GM21576 (cell line): Measurements from ENCODE around the gene NOL9.

Source experiments
- ATAC-seq: cut with Tn5 transposase; IDR thresholded peaks from one replicate; pipeline ENCODE4 v1.9.1; 2021; ENCODE audit warnings: mild to moderate bottlenecking, moderate library complexity; ENCODE audit not compliant: unreplicated experiment

Gene NOL9

DNA sequence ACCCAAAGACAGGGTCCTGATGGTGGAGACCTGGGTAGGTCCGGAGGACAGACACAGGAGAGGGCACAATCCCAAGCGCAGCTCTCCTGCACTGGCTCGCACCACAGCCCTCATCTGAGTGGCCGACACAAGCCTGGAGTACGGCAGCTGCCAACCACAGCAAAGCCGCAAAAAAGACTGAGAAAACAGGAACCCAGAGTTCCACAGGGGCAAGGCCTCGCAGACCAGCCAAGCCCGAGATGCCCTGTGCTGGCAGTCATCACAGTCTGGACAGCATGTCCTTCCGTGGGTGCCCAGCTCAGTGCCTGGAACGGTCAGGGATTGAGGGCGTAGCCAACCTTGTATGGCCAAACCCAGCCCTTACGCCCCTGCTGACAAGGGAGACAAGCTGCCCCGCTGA, 36.9 kb upstream of the NOL9 start:
- ATAC-seq = no peak

DNA sequence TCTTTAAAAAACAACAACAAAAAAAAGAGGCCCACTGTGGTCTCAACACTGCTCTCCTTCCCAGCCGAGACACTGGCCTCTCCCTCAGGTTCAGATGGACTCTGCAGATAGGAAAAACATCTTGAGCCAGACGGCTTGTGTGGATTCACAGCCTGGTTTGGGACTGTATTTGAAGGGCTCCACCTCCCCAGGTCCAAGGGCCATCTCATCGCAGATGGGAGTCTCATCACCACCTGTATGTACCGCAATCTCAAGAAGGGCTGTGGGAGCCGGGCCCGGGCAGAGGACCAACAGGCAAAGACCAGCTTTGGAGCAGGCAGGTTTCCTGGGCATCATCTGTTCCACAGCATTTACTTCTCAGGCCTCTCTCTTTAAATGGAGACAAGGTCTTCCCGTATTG, 35.7 kb upstream of the NOL9 start:
- no peak for ATAC-seq

DNA sequence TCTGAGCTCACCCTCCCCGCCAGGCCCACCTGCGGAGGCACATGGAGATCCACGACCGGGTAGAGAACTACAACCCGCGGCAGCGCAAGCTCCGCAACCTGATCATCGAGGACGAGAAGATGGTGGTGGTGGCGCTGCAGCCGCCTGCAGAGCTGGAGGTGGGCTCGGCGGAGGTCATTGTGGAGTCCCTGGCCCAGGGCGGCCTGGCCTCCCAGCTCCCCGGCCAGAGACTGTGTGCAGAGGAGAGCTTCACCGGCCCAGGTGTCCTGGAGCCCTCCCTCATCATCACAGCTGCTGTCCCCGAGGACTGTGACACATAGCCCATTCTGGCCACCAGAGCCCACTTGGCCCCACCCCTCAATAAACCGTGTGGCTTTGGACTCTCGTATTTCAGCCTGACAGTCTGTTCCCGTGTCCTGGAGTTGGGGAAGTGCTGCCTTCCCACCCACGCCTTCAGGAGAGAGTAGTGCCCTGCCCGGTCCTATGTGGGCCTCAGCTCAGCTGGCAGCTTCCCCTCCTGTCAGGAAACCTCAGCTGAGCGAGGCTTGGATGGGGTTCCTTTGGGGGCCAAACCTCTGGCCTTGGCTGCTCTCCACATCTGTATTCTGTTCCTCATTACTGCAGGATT, 34.7 kb upstream of the NOL9 start:
- ATAC-seq = no peak

DNA sequence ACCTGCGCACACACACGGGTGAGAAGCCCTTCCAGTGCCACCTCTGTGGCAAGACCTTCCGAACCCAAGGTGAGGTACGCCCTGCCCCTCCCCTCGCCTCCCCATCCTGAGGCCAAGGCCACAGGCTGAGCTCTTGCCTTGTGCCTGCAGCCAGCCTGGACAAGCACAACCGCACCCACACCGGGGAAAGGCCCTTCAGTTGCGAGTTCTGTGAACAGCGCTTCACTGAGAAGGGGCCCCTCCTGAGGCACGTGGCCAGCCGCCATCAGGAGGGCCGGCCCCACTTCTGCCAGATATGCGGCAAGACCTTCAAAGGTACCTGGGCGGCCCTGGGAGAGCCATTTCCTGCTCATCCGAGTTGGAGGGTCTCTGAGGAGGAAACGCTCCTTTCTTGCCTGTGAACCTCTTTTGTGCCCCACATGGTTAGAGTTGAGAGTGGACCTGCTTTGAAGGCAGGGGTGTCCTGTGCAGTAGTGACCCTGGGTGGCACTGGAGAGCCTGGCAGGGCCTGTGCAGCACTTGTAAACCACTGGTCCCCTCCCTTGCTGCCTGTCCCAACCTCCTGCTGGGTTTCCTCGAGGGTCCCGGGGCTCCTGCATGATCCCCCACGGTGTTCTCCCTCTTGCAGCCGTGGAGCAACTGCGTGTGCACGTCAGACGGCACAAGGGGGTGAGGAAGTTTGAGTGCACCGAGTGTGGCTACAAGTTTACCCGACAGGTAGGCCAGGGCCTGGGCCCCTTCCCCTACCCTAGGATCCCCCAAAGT, 34.0 kb upstream of the NOL9 start:
- no peak for ATAC-seq

DNA sequence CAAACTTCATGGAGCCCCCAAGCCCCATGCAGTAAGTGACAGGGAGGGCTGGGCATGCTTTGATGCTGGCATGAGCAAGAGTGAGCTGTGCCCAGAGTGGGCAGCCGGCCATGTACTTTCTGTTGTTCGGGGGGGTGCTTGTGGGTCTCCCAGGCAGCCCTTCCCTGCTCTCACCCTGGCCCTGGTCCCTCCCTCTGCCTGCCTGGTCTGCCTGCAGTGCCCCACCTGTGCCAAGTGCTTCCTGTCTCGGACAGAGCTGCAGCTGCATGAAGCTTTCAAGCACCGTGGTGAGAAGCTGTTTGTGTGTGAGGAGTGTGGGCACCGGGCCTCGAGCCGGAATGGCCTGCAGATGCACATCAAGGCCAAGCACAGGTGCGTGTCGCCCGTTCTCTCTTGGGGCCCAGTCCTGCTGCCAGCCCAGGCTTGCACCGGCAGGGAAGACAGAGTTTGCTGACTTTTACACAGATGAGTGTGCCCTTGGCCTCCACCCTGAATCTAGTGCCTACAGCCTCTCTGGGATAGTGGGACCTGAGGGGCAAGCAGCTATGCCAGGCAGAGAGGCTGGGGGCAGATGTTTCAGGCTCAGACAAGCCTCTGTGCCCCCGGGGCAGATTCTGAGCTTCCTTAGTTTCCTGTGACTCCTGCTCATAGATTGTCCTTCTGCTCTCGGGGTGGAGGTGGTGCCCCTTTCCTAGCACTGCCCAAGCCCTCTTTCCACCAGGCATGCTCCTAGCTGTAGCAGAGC, 33.1 kb upstream of the NOL9 start:
- ATAC-seq = no peak

DNA sequence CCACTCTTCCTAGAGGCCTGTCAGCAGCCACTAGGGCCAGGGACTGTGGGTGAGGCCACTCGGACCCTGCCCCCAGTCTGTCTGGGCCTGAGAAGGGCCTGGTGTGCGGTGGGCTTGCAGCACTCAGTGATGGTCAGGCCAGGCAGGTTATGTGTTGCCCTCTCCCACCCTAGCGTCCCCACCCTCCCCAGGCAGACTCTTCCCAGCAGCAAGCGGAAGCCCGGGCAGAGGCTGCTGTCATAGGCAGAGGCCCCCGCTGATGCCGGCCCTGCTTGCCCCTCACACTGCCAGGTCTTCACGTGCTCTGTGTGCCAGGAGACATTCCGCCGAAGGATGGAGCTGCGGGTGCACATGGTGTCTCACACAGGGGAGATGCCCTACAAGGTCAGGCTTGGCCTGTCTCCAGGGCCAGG, 32.1 kb upstream of the NOL9 start:
- no peak for ATAC-seq

DNA sequence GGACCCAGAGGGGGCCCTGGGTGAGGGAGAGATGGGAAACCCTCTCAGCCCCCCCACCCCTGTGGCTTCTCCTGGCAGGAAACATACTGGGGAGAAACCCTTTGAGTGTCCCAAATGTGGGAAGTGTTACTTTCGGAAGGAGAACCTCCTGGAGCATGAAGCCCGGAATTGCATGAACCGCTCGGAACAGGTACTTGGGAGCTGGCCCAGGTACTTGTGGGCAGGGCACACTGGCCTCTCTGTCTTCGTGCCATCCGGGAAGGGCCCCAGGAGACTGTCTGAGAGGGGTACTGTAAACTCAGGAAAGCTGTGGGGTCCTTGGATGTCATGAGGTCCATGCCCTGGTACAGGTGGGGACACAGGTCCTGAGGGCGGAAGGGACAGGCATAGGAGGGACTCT, 31.5 kb upstream of the NOL9 start:
- ATAC-seq = no peak

DNA sequence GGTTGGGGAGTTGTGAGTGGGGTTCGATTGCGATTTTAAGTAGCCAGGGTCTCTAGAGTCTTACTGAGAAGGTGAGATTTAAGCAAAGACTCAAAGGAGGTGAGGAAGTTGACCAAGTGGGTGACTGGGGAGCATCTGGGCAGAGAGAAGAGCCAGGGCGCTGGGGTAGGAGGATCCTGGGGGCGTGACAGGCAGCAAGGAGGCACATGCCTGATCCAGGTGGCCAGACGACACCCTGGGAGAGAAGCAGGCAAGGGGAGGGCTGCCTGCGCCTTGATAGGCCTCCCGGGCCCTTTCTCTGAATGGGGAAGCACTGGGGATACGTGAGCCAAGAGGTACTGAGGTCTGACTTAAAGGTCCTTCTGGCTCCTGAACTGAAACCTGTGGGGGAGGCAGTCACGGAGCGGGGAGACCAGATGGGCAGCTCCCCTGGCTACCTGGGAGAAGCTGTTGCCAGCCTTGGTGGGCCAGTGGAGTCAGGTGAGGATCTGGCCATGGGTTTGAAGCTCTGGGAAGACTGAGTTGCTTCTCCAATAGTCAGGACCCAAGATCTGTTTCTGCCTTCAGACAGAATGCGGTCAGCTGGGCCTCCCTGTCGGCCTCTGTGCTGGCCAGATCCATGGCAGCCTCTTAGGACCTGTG, 30.9 kb upstream of the NOL9 start:
- ATAC-seq = no peak

DNA sequence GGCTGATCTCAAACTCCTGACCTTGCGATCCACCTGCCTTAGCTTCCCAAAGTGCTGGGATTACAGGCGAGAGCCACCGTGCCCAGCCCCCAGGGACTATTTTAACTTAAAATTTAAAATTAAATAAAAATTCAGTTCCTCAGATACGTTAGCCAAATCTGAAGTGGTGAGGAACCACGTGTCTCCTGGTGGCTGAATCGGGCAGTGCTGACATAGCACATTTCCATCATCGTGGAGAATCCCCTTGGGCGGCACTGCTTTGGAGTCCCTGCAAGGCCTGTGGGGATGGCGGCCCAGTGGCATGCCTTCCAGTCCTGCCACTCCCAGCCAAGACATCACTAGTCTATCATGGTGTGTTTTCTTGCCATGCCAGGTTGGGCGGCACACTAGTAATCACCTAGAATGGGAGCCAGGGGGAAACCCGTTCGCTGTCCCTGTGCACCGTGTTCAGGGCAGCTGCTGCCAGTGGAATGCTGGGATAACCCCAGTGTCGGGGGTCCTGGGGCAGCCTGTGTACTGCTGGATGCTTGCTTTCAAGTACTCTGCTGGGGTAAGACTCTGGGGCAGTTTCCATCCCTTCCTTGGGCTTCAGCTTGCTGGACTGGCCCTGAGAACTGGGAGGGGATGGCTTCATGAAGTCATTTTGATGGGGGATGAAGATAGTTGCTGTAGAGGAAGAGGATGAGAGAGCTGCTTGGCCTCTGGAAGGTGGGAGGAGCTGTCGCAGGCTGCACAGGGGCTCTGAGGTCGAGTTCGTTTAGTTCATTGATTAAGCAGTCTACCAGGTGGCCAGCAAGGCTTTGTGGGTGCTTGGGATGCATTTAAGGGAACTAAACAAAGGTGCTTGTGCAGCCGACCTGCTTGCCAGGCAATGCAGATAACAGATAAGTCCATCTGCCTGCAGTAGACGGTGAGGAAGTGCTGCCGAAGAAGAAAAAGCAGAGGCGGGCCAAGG, 30.1 kb upstream of the NOL9 start:
- ATAC-seq = no peak

DNA sequence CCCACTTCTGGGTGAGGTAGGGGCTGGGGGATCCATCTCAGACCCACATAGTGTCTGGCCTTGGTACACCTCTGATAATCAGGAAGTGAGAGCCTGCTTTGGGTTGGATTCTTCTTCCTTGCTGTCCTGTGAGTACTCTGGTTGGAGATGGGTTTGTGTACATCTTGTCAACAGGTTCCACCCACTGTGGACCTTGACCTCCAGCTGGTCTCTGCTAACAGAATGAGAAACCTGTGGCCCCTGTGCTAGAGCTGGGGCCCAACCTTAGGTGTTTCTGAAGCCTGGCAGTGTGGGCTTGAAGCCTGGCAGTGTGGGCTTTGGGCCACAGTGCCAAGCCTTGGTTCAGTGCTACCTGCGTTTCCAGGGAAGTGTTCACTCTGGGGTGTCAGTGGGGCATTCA, 28.1 kb upstream of the NOL9 start:
- ATAC-seq = no peak

DNA sequence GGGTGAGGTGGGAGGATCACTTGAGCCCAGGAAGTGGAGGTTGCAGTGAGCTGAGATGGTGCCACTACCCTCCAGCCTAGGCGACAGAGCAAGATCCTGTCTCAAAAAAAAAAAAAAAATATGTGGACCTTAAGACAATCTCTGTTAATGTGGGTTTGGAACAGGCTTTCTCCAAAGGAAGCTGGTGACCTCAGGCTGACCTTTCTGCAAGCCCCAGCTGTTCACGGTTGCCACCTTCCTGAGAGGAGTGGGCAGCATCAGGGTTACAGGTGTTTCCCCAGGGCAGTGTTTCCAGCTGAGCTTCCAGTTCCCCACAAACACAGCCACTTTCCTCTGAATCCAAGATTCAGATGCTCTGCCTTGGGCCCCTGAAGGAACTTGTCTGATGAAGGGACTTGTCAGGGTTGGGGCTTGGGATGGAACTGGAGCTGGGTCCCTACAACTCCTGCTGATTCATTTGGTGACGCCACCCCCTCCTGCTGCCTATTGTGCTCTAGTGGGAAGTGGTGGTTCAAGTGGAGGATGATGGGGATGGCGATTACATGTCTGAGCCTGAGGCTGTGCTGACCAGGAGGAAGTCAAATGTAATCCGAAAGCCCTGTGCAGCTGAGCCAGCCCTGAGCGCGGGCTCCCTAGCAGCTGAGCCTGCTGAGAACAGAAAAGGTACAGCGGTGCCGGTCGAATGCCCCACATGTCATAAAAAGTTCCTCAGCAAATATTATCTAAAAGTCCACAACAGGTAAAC, 27.4 kb upstream of the NOL9 start:
- ATAC-seq = no peak

DNA sequence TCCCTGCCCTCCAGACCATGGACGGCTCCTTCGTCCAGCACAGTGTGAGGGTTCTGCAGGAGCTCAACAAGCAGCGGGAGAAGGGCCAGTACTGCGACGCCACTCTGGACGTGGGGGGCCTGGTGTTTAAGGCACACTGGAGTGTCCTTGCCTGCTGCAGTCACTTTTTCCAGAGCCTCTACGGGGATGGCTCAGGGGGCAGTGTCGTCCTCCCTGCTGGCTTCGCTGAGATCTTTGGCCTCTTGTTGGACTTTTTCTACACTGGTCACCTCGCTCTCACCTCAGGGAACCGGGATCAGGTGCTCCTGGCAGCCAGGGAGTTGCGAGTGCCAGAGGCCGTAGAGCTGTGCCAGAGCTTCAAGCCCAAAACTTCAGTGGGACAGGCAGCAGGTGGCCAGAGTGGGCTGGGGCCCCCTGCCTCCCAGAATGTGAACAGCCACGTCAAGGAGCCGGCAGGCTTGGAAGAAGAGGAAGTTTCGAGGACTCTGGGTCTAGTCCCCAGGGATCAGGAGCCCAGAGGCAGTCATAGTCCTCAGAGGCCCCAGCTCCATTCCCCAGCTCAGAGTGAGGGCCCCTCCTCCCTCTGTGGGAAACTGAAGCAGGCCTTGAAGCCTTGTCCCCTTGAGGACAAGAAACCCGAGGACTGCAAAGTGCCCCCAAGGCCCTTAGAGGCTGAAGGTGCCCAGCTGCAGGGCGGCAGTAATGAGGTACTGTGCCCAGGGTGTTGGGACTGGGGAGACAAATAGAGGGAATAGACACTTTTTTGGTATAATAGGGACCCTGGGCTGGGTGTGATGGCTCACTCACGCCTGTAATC, 26.5 kb upstream of the NOL9 start:
- ATAC-seq = no peak

DNA sequence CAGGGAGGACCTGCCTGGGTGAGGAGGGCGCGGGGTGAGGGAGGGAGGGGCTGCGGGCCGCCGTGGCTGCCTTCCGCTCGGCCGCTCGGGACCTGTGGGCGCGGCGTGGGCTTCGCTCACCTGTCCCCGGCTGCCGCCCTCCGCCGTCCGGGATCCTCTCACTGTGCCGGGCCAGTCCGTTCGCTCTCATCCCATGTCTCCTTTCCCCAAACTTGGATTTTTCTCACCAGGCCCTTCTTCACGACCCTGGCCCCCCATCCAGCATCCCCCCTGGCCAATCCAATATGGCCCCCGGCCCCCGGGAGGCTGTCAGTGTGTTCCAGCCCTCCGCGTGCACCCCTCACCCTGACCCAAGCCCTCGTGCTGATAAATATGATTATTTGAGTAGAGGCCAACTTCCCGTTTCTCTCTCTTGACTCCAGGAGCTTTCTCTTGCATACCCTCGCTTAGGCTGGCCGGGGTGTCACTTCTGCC, 25.8 kb upstream of the NOL9 start:
- ATAC-seq = no peak

DNA sequence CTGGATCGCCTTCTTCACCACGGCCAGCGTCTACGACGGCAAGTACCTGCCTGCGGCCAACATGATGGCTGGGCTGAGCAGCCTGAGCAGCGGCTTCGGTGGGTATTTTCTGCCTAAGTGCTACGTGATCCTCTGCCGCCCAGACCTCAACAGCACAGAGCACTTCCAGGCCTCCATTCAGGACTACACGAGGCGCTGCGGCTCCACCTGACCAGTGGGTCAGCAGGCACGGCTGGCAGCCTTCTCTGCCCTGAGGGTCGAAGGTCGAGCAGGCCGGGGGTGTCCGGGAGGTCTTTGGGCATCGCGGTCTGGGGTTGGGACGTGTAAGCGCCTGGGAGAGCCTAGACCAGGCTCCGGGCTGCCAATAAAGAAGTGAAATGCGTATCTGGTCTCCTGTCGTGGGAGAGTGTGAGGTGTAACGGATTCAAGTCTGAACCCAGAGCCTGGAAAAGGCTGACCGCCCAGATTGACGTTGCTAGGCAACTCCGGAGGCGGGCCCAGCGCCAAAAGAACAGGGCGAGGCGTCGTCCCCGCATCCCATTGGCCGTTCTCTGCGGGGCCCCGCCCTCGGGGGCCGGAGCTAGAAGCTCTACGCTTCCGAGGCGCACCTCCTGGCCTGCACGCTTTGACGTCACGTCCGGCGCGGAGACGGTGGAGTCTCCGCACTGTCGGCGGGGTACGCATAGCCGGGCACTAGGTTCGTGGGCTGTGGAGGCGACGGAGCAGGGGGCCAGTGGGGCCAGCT, 25.2 kb upstream of the NOL9 start, which contains the start of gene ZBTB48:
Gene ZBTB48, plus strand, starts transcription at position 621 of the 745 bp plus-strand sequence. CDS start 616 bp downstream, outside the sequence.
- peak; percentile 92 for ATAC-seq

DNA sequence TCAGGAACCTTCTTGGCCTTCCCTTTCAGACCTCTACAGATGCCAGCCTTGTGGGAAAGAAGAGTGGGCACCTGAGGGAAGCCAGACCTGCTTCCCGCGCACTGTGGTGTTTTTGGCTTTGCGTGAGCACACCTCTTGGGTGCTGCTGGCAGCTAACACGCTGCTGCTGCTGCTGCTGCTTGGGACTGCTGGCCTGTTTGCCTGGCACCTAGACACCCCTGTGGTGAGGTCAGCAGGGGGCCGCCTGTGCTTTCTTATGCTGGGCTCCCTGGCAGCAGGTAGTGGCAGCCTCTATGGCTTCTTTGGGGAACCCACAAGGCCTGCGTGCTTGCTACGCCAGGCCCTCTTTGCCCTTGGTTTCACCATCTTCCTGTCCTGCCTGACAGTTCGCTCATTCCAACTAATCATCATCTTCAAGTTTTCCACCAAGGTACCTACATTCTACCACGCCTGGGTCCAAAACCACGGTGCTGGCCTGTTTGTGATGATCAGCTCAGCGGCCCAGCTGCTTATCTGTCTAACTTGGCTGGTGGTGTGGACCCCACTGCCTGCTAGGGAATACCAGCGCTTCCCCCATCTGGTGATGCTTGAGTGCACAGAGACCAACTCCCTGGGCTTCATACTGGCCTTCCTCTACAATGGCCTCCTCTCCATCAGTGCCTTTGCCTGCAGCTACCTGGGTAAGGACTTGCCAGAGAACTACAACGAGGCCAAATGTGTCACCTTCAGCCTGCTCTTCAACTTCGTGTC, 24.5 kb upstream of the NOL9 start:
- ATAC-seq = no peak

DNA sequence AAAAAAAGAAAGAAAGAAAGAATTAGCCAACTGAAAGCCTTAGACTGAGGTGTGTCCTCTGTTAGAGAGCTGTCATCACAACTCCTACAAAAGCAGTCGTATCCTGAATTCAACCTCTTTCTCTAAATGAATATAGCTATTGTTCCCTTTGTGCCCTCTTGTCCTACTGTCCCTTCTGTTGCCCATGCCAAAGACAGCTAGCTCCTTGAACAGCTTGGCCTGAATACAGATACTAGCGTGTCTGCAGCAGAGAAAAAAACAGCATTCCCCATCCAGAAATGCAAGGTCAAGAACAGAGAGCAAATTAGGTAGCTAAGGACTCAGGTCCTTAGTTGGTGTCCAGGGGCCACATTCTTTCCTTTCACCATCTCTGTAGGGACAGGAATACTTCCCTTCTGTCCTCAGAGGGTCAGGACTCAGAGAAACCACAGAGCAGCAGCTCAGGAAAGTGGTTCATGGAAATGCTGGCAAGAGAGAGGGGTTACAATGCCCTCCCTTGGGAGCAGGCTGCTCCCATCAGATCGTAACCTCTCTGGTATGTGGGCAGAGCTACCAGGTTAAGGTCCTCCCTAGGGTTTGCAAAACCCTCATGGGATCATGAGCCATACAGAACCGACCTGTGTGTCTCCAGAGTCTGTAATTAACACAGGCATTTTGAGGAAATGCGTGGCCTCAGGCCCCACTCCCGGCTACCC, 23.7 kb upstream of the NOL9 start:
- no peak for ATAC-seq

DNA sequence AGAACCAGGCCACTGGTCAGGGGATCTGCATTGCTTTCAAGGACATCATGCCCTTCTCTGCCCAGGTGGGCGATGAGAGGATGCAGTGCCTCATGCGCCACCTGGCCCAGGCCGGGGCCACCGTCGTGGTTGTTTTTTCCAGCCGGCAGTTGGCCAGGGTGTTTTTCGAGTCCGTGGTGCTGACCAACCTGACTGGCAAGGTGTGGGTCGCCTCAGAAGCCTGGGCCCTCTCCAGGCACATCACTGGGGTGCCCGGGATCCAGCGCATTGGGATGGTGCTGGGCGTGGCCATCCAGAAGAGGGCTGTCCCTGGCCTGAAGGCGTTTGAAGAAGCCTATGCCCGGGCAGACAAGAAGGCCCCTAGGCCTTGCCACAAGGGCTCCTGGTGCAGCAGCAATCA, 20.5 kb upstream of the NOL9 start:
- ATAC-seq = no peak
